Activated CD8-positive, alpha-beta memory T cell treated with anti-CD3 and anti-CD28 coated beads, Interleukin-2, amount 50 U/mL, for 24 hours (primary cell): ENCODE data around the gene PPP1R14C.
A peak's percentile ranks its signal among the peaks of the same experiment; 100 is the strongest.

ENCODE experiments used
- DNase-seq: peaks from one replicate; pipeline ENCODE4 v3.0.0-alpha.2; 2020; ENCODE audit errors: extremely low read depth

Gene PPP1R14C

DNA sequence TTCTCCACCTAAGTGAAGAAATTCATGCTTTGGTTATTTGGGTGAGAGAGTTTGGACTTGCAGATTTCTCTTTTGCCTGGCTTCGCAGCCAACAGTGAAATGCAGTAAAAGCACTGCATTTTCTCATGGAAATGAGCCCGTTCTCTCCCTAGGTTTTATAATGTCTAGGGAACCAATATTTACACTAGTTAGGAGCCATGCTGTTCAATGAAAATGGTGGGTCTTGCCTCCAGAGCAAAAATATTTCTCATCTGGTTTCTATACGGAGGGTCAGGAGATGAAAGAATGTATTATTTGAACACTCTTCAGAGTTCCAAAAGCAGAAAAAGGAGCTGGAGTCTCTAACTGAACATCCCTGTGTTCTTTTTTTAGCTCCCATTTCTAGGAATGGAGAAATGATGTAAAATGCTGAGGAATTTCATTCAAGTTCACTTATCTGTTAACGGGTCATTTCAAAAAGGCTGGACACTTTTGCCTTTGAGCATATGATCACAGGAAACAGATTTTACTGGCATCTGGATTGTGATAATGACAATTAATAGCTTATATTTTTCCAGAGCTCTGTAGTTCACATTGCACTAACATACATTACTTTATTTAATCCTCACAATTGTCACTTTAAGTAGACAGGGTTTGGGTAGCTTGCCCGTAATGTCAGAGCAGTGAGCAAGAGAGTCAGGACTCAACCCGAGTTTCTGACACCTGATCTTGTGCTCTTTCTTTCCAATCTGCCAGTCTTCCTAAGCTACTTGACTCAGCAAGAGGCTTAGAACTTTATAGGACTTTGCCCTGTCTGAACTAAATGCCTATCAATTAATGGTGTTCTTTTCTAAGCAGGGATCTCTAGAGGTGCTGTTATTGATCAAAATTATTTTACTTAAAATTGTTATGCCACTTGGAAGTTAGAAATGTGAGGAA, 78.0 kb downstream of the PPP1R14C start:
- no peak for DNase-seq

DNA sequence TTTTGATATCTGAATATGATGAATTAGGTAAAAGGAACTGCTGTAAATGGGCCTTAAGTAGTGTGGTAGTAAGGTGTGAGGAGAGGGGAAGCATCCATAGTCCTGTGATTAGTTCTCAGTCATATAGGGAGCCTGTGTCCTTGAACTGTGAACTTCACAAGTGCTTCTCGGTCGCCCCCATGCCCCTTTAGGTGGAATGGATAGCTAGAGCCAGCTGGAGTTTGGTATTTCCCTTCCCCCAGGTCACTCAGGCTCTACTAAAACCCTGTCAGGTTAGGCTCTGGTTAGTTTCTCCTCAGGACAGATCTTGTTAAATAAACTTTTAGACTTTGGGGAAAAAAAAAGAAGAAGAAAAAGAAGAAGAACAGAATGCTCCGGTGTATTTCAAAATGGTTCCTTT, 82.0 kb downstream of the PPP1R14C start:
- no peak for DNase-seq

DNA sequence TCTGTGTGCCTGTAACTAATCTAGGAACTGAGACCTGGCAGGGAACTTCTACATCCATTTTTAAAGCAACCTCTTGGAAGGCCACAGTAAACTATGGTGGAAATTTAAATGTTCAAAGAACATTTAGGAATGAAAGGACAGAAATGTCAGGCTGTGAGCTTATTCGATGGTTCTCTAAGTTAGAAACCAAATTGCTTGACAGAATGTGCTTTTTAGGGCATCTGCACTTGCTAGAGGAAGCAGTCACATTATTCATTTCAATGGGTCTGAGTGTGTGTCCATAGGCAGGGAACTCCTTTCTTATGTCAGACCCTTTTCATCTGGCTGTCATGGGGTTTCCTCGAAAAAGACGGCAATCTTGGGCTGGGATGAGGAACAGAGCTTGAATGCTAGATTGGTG, 84.4 kb downstream of the PPP1R14C start:
- no peak for DNase-seq

DNA sequence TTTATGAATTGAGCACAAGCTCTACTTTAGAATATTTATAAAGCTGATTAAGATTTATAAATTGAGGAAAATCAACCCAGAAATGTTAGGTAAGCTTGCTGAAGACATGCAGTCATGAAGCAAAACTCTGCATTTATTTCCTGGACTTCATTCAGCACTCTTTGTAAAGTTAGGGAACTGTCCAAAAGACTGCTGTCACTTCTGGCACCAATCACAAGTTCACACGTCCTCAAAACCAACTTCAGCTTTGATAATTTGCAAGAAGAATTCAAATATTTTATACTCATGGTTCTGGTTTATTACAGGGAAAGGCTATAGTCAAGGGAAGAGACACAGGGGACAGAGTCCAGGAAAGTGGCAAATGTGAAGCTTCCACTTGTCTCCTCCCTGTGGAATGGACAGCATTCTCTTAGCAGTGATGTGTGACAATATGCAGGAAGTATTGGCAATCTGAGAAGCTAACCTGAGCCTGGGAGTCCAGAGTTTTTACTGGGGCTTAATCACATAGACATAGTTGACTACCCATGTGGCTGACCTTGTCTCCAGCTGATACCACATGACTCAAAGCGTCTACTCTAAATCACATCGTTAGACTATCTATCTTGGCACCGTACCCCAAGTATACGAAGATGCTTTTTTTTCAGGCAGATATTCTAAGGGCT, 85.4 kb downstream of the PPP1R14C start:
- DNase-seq, result no peak

DNA sequence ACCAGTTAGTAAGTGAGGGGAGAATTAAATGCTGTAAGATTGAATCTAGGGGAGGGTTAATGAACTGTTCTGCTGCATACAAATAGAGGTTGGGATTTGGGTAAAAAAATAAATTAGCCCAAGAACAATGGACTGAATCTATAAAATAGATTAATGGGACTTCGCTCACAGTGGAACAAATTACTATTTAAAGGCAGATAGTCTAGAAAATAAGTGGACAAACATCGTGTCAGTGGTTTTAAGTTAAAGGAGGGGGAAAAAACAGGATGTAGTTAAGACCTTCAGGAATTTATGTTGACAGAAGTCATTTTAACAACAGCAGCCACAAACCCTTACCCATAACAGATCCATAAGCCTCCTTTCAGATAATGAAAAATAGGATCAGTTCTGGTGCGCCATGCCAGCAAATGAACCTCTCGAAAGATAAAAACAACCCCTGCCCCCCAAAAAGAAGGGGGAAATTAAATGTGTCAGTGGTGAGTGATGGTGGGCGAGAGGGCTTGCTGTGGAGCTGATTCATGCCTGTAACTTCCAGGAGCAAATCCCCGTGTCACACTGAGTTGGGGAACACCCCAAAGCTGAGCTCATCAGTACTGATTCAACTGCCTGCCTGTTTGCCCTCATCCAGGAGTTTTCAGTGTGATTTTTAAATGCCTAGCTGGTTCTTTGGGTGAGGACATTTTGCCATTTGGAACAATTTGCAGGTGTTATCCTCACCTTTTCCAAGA, 86.8 kb downstream of the PPP1R14C start:
- no peak for DNase-seq

DNA sequence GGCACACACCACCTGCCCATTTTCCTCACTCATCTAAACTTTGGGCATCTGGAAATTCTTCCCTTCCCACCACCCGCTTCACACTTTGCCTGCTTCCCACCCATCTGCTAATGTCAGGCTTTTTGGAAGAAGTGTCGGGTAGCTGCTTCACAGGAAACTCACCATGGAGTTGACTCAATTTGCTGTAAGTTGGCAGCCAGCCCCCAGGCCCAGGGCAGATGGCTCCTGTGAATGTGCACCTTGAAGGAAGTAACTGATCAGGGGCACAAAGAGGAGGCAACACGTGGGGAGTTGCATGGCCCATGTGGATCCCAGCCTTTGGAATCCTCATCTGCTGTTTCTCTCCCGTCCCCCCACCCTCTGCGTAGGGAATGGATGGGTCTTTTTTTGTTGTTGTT, 87.3 kb downstream of the PPP1R14C start:
- no peak for DNase-seq

DNA sequence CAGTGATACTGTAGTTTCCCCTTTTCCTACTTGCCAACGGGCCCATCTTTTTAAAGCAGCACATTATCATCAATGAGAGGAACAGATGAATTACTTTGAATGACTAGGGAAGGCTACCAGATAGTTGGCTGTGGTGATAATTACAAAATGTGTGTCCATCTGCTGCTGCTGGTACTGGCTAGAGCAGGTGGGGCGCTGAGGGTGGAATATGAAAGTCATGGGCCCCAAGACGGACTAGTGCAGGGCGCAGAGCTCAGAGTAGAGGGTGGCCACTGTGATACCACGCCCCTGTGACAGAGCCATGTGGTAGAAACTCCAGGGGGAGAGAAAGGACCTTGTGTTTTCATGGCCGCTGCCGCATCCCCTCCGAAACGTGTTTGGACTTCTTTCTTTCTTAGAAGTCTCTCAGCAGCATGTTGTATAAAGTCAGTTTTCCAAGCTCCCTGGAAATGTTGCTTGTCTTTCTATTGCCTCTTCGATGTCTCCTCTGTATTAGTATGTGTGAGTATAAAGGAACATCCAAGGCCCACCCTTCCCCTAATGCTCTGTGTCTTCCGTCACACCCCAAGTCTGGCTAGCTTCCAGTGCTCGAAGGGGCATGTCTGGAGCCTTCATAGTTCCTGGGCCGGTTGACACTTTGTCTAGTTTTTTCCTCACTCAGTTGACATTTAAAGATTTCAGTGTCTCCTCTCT, 88.1 kb downstream of the PPP1R14C start:
- DNase-seq, result no peak

DNA sequence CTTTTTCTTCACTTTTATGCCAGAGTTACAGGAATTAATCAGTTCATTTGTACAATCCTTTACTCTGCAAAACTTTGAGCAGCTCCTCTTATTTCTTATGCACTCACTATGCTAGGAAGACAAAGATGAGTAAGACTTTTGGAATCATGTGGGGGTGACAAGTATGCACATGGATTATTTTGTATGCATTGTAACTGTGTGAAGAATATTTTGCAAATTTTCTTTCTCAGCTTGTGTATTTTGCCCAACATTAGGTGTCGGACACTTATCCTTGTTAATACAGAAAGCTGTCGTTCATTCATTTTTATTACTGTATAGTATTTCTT, 88.6 kb downstream of the PPP1R14C start:
- DNase-seq, result no peak

DNA sequence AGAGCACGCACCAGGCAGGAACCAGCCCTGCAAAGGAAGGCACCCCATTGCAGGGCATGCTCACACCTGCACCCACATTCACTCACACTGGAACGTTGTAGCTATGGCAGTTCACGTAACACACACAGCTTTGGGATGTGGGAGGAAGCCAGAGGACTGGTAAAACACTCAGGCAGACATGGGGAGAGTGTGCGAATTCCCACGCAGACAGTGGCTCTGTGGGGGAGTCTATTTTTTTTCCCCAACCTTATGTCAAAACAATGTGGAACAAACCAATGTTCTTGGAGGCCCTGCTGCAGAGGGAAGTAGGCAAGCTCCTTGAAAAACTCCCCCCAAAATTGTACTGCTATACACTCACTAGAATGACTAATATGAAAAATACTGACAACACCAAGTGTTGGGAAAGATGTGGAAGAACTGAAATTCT, 91.0 kb downstream of the PPP1R14C start:
- no peak for DNase-seq

DNA sequence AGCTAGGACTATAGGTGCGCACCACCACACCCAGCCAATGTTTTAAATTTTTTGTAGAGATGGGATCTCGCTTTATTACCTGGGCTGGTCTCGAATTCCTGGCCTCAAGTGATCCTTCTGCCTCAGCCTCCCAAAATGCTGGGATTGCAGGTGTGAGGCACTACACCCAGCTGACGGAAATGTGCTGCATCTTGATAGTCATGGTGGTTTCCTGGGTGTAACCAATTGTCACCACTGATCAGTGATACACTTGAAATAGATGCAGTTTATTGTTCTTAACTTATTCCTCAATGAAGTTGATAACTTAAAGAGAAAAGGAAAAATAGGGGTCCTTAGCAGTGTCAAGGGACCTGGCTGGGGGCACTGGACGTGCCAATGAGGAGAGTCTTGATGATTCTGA, 92.4 kb downstream of the PPP1R14C start:
- no peak for DNase-seq

DNA sequence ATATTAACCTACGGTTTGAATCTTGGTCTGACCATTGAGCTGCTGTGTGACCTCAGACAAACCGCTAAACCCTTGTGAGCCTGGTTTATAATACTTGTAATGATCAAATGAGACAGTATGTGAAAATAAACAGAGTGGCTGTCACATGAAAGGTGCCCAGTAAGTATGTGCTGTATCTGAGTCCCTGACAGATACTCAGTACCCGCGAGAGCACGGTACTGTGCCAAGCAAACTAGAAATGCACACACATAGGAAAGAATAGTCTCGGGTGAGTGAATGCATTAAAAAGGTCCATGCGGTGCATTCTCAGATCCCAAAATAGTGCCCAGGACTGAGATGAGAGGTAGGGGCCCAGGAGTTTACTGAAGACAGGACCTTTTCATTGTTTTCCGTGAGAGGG, 93.3 kb downstream of the PPP1R14C start:
- DNase-seq, result no peak

DNA sequence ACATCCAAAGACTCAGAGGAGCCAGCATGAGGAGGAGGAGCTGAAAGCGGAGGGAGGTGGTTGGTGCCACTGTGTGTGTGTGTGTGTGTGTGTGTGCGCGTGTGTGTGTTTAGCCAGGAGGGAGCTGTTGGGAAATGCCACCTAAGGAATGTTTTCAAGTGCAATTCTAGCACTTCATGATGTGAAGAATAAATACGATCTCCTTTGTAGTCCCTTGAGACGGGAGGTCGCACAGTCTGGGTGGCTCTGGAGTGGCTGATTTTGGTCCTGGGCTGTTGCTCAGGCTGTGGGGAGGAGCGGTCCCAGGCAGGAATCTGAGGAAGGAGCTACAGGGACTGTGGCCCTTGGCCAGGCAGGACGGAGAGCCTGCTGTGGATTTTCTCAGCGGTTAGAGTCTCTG, 93.7 kb downstream of the PPP1R14C start:
- DNase-seq, result no peak

DNA sequence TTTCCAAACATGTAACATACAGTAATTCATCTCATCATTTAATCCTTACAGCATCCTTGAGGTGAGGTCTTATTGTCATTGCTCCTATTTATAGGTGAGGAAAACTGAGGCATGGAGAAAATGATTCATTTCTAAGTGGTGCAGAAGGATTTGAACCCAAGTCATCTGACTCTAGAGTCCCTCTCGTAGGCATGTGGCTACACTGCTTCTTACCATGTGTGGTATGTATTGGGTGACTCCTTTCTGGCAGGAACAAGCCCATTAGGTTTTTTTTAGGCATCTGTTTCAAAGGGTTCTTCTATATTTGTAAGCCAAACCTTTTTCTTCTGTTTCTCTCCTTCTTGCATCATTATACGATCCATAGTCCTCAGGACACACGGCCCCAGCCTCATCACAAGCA, 94.8 kb downstream of the PPP1R14C start:
- no peak for DNase-seq

DNA sequence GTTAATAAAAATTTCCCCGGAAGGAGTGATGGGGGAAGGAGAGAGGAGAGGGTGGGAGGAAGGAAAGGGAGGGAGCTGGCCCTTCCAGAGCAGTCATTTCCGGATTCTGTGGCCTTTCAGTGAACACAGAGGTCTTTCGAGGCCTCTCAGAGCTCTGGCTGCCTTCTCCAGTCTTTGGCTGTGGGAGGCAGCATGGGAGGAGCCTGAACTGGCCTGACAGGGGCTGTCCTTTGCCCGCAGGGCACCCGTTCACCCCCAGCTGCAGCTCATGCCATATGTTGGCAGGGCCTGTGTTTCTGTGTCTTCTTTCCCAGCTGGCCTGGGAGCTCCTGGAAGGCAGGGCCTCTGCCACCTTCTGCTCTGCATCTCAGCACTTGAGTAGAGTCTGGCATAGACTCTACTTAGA, 95.5 kb downstream of the PPP1R14C start:
- no peak for DNase-seq

DNA sequence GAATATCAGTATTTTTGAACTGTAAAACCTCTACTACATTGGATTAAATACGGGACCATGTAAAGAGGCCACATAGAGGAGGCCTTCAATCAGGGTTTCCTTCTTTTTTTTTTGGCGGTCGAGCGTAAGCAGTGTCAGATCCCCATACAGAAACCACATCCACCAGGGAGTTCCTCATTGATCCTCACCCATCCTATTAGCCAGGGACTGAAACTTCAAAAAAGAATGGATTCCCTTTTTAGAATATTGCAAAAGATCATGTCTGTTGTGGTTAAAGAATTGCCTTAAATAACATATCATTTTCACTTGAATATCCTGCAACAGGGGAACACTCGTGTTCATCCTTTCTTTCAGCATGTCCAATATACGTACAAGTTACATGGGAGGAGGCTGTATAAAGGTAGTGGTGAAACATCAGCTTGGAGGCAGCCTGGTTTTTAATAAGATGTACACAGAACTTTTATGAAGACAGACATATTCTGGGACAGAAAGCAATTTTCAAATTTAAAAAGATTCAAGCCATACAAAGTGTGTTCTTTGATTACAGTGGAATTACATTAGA, 96.1 kb downstream of the PPP1R14C start:
- no peak for DNase-seq

DNA sequence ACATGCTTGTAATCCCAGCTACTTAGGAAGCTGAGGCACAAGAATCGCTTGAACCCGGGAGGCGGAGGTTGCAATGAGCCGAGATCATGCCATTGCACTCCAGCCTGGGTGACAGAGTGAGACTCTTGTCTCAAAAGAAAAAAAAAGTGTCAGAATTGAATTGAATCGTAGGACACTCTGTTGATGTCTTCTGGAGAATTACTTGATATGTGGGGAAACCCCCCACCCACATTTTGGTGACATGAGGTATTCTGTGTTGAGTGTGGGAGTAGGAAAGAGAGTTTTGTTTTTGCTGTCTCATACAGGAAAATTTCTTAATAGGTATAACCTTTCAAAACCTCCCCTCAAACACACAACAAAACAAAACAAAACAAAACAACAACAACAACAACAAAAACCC, 98.9 kb downstream of the PPP1R14C start:
- DNase-seq, result peak; percentile 17

DNA sequence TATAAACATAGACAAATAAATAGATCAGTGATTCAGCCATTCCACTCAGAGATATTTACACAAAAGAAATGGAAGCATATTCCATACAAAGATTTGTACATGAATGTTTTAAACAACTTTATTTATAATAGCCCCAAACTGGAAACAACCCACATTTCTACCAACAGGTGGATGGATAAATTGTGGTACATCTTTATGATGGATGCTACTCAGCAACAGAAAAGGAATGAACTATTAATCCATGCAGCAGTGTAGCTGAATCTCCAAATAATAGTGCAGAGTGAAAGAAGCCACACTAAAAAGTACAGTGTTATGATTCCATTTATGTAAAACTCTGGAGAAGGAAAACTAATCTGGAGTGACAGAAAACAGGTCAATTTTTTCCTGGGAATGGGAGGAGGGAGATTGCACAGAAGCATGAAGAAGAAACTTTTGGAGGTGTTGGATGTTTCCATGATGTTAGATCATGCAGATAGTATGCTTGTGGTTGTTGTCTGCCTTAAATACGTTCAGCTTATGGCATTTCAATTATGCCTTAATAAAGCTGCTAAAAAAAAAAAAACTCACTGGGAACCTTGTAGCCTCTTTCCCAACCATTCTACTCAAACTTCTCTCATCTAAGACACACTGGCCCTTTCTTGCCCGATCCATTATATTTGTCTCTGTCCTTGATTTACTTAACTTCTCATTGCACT, 100.9 kb downstream of the PPP1R14C start:
- no peak for DNase-seq

DNA sequence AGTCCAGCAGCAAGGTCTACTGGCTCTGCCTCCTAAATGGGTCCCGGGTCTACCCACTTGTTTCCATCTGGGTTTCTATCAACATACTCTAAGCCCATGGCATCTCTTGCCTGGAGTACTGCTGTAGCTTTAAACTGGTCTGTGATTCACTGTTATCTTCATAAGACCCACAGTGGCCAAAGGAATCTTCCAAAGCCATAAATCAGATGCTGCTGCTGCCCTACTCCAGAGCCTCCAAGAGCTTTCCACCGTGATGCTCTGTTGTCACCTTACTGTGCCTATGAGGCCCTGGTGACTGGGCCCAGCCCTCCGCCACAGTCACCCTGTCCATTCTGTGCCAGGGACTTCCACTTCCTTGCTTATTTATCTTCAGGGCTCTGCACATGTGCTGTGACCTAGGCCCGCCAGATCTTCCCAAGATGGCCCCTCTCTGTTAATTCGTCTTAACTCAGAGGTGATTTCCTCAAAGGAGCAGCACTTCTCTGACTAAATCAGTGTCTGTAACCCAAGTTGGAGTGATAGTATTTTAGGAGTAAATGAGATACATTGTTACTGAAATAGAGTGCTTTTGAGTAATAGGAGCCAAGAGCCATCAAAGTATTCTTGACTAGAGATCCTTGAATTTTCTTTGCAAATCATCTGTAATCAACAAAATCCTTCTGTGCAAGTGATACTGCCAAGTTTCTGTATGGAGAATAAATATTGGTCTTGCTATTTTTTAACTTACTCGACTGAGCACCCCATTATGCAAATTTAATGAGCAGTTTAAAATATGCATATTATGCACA, 102.5 kb downstream of the PPP1R14C start:
- no peak for DNase-seq

DNA sequence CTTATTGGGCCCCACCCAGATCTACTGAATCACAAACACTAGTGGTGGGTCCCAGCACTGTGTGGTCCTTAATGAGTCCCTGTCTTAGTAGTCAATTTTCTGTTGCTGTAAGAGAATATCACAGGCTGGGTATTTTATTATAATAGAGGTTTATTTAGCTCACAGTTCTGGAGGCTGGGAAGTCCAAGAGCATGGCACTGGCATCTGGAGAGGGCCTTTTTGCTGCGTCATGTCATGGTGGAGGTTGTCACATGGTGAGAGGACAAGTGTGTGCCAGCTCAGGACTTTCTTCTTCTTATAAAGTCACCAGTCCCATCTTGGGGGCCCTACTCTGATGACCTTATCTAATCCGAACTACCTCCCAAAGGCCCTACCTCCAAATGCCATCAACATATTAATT, 105.0 kb downstream of the PPP1R14C start:
- no peak for DNase-seq

DNA sequence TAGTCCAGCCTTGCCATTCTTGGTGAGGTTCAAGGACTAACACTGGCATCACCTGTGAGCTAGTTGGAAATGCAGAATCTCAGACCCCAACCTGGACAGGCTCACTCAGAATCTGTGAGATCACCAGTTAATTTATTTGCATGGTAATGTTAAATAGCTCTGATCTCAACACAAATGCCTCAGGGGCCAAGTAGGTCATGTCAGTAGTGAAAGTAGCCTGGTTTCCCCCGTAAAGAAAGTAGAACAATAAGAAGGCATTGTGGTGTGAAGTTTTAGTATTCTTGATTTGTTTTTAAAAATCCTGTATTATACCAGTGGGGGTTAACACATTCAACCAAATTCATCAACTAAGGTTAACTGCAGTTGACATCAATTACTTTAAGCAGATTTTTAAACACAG, 105.5 kb downstream of the PPP1R14C start:
- no peak for DNase-seq
